Measurements from ENCODE around the gene HSPA9. TPM values are rescaled to one million over a fixed set of nuclear protein-coding genes. Genes with fewer than 3 reads are reported as not detected.
"Not testable (repeated sequence)": the region's sequence is repeated elsewhere in the genome, so short reads cannot be mapped to it uniquely, and the experiment has no call there.

Gene HSPA9
- total and polyA plus RNA-seq, 2 of the 13 experiments (the other 11 are each of a cell fraction or from before 2014, with no cell fraction given): 165 to 478 TPM

DNA sequence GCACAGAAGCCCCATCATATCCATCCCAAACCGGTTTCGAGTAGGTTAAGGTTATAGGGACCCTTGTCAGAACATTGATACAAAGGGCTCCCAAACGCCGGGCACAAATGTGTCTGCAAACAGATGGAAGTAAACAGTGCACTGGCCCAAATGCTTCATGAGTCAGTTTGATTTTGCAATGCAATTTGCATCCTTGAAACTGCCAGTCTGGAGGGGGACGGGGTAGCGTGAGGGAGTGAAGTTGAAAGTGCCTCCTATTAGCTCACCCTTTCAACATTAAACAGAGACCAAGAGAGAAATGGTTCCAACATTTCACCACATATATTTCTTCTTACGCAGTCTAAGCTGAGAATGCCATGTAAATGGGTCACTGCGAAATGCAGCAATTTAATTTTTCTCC is 67.7 kb downstream of the HSPA9 start (continued):
- TF ChIP-seq THRA (CRISPR knock-in tag; IDR thresholded peaks at IDR 0.05; ENCODE audit: borderline replicate concordance): peak; percentile 43; the same call in 1 of the 2 replicates
- TF ChIP-seq FOXP1 (IDR thresholded peaks at IDR 0.05): 0 out of 2 replicates have a peak, but pooled peaks have one; percentile 37
- TF ChIP-seq FOXP1 (CRISPR knock-in tag; IDR thresholded peaks at IDR 0.05): peak; percentile 80
- peak; percentile 12 to 67; a peak in 1 of 4 replicates for TF ChIP-seq EP300 (IDR thresholded peaks at IDR 0.05; ENCODE audit: low read depth in 2 of 2, low read length in 2 of 2)
- TF ChIP-seq EP300 (CRISPR knock-in tag; IDR thresholded peaks at IDR 0.05; ENCODE audit: borderline replicate concordance): not testable (repeated sequence)
- TF ChIP-seq AHDC1 (CRISPR knock-in tag; IDR thresholded peaks at IDR 0.05; ENCODE audit: borderline replicate concordance): peak; percentile 48; the same call in 1 of the 2 replicates
- TF ChIP-seq MIER2 (CRISPR knock-in tag; IDR thresholded peaks at IDR 0.05): 0 out of 2 replicates have a peak, but pooled peaks have one; percentile 47
- TF ChIP-seq RXRB (CRISPR knock-in tag; IDR thresholded peaks at IDR 0.05; ENCODE audit: borderline replicate concordance): peak; percentile 42; the same call in 1 of the 2 replicates
- TF ChIP-seq ATF2 (CRISPR knock-in tag; IDR thresholded peaks at IDR 0.05): 0 out of 2 replicates have a peak, but pooled peaks have one; percentile 43
- TF ChIP-seq TCF7 (IDR thresholded peaks at IDR 0.05; ENCODE audit: low read depth): peak; percentile 46
- TF ChIP-seq ATF1 (CRISPR knock-in tag; IDR thresholded peaks at IDR 0.05): peak; percentile 37; the same call in 1 of the 2 replicates
- peak; percentile 62 for TF ChIP-seq IKZF5 (CRISPR knock-in tag; IDR thresholded peaks at IDR 0.05)
- peak; percentile 35 for TF ChIP-seq TBX2 (CRISPR knock-in tag; IDR thresholded peaks at IDR 0.05; ENCODE audit: borderline replicate concordance)
- peak; percentile 83; the same call in 1 of the 2 replicates for TF ChIP-seq ZBED4 (CRISPR knock-in tag; IDR thresholded peaks at IDR 0.05; ENCODE audit: borderline replicate concordance)
